A204.1 (cell line): Measurements from ENCODE around the gene HMGB4.

Source experiments
- FAIRE-seq: peaks from 2 replicates; lab custom pipeline; 2012; peaks lifted over from hg19 to GRCh38; lab: Jason Lieb, UNC

The HMGB4 gene

DNA sequence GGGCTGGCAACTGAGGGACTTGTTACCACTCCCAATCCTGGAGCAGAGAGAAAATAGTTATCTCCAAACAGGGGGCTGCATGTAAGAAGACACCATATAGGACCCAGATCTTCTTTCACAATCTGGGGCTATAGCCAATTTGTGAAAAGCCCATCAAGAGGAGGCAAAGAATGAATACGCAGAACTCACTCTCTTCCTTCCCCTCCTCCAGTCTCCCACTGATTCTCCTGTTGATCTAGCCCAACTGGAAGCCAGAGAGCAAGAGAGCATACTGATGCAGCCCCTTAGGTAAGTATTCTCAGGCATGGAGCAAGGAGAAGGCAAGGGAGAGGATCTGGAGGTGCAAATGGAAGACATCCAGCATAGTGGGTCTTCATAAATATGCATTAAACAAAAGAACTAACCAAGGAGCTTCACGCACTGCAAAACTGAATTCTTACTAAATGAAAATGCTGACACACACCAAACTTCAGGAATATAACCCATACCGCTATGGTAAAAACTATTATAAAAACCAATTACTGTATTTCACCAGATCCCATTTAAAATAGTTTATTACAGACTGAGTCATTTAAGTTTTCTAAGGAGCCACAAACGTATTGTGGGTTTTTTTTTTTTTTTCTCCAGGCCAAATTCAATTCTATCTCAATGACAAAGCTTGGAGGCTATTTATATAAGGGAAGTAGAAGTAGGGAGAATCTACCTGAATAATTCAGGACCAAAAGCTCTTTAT lies 15.5 kb upstream of the HMGB4 start:
- no peak for FAIRE-seq

DNA sequence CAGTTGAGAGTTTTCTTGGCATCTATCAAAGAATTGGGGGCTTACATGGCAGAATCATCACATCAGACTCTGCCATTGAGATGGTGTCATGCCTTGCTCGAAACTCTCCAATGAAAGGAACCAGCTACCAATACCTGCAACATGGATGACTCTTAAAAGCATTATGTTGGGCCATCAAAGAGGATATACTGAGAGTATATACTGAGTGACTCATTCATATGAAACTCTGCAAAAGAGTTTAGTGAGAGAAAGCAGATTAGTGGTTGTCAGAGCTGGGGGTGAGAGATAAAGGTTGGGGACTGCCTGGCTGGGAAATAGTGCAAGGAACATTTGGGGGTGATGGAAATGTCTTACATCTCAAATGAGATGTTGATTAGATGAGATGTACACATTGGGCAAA lies 14.7 kb upstream of the HMGB4 start:
- no peak for FAIRE-seq

- no peak for FAIRE-seq
Observed at GRCh38 chr1:33850481-33850880, 13.4 kb upstream of the HMGB4 start.

- no peak for FAIRE-seq
Observed at GRCh38 chr1:33852711-33853110, 11.2 kb upstream of the HMGB4 start.

- no peak for FAIRE-seq
Observed at GRCh38 chr1:33853431-33853830, 10.4 kb upstream of the HMGB4 start.

DNA sequence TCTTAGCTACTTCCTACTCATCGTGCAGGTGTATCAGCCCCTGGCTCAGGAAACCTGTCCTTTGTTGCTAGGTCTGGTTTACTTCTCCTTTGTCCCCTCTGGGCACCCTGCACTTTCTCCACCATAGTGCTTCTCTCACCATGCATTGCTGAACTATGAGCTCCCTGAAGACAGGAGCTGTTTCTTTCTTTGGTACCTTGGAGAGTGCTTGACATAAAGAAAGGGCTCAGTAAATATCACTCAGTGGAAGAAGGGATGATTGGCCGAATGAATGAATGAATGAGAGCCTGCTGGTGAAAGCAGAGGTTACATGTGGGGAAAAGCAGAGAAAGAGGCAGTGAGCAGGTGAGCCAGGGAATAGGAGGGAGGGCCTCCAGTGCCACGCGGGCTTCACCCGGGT lies 9.8 kb upstream of the HMGB4 start:
- no peak for FAIRE-seq

- no peak for FAIRE-seq
Observed at GRCh38 chr1:33860671-33861070, 3.2 kb upstream of the HMGB4 start.

GRCh38 chr1:33864460-33865389 lies 846 bp downstream of the HMGB4 start:
- no peak for FAIRE-seq

- FAIRE-seq = no peak
Observed at GRCh38 chr1:33866281-33866680, 2.4 kb downstream of the HMGB4 start.

DNA sequence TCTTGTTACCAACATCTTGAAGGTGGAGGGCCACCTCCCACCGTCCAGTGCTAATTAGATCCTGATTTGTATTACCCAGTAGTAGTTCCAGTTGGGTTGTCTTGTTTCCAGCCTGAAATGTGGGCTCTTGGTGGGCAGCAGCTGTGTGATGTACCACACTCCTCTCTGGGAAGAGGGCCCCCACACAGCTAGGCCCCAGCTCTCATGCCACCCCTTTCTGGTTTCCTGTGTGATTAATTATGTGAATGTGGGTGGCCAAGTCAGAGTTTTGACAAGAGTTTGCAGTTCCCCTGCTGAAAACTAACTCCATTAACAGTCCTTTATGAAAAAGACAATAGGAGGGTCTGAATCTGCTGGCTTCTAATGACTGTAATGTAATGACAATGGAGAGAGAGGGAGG lies 3.8 kb downstream of the HMGB4 start:
- FAIRE-seq = no peak

GRCh38 chr1:33872275-33872674 lies 8.4 kb downstream of the HMGB4 start:
- FAIRE-seq = no peak

DNA sequence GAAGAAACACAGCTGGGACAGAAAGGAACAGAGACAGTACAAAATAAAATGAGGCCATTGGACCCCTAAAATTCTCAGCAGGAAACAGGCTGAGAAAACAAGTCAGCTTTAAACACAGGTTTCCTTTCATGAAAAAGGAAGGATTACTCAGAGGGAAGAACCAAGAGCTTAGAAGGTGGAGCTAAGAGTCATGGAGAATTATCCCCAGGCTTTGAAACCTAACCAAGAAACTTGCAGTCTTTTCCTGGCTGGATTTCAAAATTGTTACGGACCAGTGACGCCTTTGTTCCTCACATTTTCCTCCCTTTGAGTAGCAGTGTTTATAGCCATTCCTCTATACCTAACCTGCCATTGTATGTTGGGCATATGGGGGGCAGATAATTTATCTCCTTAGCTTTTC lies 8.8 kb downstream of the HMGB4 start:
- no peak for FAIRE-seq

DNA sequence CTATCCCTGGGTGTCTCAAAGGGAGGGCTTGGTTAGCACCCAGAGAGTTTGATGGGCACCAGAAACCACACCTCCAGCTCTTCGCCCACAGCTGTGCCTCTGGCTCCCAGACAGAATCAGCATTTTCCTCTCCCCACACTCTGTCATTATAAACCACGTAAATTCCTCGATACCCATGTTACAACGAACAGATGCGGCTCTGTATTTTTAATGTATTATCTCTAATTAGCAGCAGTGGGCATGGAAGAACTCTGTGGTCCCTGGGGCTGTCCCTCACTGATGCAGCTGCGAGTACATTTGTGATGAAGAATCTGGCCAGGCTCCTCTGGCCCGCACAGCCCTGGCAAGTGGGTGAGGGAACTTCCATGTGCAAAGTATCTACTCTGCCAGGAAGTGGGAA lies 10.8 kb downstream of the HMGB4 start:
- FAIRE-seq = no peak

DNA sequence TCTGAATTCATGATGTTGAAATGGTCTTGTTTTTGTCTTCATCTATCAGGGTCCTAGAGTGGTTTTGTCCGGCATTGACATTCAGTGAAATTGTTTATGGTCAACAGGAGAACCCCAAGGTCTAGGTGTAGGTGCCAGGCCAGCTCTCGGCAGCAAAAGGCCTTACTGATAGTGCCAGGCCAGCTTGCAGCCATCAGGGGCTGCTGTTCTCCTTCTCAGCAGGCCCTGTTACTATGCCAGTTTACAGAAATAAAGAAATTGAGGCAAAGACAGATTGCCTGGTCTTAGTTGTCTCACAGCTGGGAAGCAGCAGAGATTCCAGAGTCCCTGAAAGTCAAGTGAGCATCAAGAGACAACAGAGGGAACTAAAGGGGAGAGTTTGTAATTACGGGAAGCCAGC lies 12.0 kb downstream of the HMGB4 start:
- FAIRE-seq = no peak

- FAIRE-seq = no peak
Observed at GRCh38 chr1:33876970-33877650, 13.2 kb downstream of the HMGB4 start.

GRCh38 chr1:33878392-33878791 lies 14.5 kb downstream of the HMGB4 start:
- FAIRE-seq = no peak

DNA sequence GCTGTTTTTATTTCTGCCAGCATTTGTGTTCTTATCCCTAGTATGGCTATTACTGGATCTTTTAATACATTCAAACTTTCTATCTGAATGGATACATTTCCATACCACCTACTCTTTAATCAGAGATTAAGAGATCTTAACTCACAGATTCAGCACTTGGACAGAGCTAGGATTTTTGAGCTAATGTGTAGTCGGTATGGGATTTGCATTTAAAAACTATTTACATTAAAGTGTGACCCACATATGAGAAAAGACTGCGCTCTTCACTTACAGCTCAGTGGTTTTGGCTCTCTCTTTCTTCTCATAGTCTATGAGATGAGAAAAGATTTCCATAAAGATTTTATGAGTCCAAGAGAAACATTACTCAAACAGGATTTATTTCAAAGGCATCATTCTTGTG lies 16.4 kb downstream of the HMGB4 start:
- no peak for FAIRE-seq

DNA sequence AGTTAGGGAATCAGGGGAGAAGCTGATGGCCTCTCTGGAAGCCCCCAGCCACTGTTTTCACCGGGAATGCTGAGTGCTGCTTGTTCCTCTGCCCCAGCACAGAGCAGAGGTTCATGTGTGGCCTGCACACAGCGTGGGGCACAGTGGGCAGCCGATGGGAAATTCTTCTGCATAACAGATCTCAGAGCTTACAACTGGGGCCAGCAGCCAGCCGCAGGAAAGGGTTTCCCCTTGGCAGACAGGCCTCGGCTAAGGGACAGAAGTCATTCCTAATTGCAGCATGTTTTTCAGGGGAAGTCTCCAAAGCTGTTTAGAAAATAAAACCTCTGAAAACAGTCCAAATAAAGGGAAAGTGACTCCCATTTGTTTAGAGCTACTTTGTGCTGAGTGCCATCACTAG lies 22.6 kb downstream of the HMGB4 start:
- FAIRE-seq = no peak

- no peak for FAIRE-seq
Observed at GRCh38 chr1:33893147-33893830, 29.4 kb downstream of the HMGB4 start.

GRCh38 chr1:33895396-33895795 lies 31.5 kb downstream of the HMGB4 start:
- FAIRE-seq = no peak

DNA sequence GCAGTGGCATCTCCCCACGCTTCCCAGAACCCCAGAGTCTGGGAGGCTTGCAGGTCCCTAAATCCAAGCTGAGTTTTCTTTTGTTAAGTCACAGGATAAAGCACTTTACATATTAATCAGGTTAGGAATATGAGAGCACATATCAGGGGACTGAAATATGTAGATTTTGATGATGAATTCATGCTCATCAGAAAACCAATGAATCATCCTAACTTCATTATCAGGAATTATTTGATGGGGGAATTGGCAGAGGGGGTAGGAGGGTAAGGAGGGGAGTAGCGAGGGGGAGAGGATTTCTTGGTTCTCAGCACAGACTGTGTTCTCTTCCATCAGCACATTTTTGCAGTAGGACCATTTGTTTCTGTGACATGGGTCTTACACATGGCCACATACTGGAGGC lies 32.1 kb downstream of the HMGB4 start:
- no peak for FAIRE-seq

GRCh38 chr1:33897092-33897725 lies 33.3 kb downstream of the HMGB4 start:
- FAIRE-seq = no peak
